K562 (cell line): ENCODE measurements around the gene DDR1. TPM values are rescaled to one million over a fixed set of nuclear protein-coding genes. Genes with fewer than 3 reads are reported as not detected.
A peak's percentile ranks its signal among the peaks of the same experiment; 100 is the strongest.

Experiments
- ATAC-seq: fragments of 200-7000 bp; cut with Tn5 transposase; 3 replicates; pipeline ENCODE4 v1.9.1; 2020; ENCODE audit warnings: moderate library complexity
- BruUV-seq: library from RNA; stranded (reverse); fragments of 400-500 nt; replicated peaks from 2 replicates; lab custom pipeline; 2021; lab: Mats Ljungman, UMichigan
- CTCF ChIA-PET: fragments of 300-600 bp; formaldehyde crosslinking; extraction: SDS; loops from one replicate; lab custom pipeline; 2021; ENCODE audit warnings: low intra/inter-chr PET ratio; lab: Yijun Ruan, JAX
- POLR2A ChIA-PET: fragments of 300-600, 350-650 bp; sonication (Branson Sonifier 250); formaldehyde crosslinking; extraction: SDS; loops from one replicate; lab custom pipeline; 2021; ENCODE audit warnings: antibody characterized with exemption, inconsistent platforms; lab: Yijun Ruan, JAX
- DNase-seq, 4 experiments: peaks; one replicate each; pipeline versions ENCODE4 v3.0.0 to v3.0.0-alpha.2; 2011 to 2018; ENCODE audit warnings: low spot score in 3 of 4, mixed read lengths in 3 of 4; ENCODE audit errors: extremely low read depth in 1 of 4
- FAIRE-seq: peaks from 2 replicates; lab custom pipeline; 2011; peaks lifted over from hg19 to GRCh38; lab: Jason Lieb, UNC
- H2AFZ ChIP-seq: 2 replicates; pipeline ENCODE4 v1.6.0; 2011; ENCODE audit warnings: low read depth, low read length, control low read depth, inconsistent platforms
- H3K27ac ChIP-seq: fragments of 200-600 bp; 3 replicates; pipeline ENCODE4 v1.8.0; 2011; ENCODE audit warnings: low read depth, mild to moderate bottlenecking, control low read depth, inconsistent platforms, low read length, moderate library complexity, mixed read lengths; ENCODE audit errors: extremely low read depth
- H3K27me3 ChIP-seq, 2 experiments: fragments of 300-600 bp in 1 of 2; 2 replicates in 1 of 2; 3 replicates in 1 of 2; pipeline versions ENCODE4 v1.6.0 to v1.8.0; 2011; ENCODE audit warnings: inconsistent platforms in 2 of 2, low read length in 2 of 2, mild to moderate bottlenecking in 1 of 2, mixed read lengths in 1 of 2, moderate library complexity in 1 of 2; ENCODE audit not compliant: control insufficient read depth in 2 of 2, insufficient read depth in 2 of 2
- H3K36me3 ChIP-seq: fragments of 300-600 bp; 3 replicates; pipeline ENCODE4 v1.8.0; 2011; ENCODE audit warnings: mild to moderate bottlenecking, low read length, inconsistent platforms; ENCODE audit not compliant: control insufficient read depth, insufficient read depth
- H3K4me1 ChIP-seq, 2 experiments: fragments of 200-600 bp in 1 of 2; replicated peaks in 1 of 2; 2 replicates in 1 of 2; 3 replicates in 1 of 2; pipeline versions ENCODE4 v1.5.1 to v1.8.0; 2011; ENCODE audit warnings: inconsistent platforms in 2 of 2, low read length in 2 of 2, mild to moderate bottlenecking in 1 of 2, mixed read lengths in 1 of 2, moderate library complexity in 1 of 2; ENCODE audit not compliant: control insufficient read depth in 2 of 2, insufficient read depth in 2 of 2
- H3K4me2 ChIP-seq: 2 replicates; pipeline ENCODE4 v1.6.1; 2011; ENCODE audit warnings: low read length, control low read depth, inconsistent platforms, mixed read lengths; ENCODE audit not compliant: insufficient read depth
- H3K4me3 ChIP-seq: fragments of 200-600 bp; sonication (generic), shearing (Covaris generic); 2 replicates; pipeline ENCODE4 v1.5.1; 2016; ENCODE audit warnings: control low read depth, inconsistent platforms
- H3K79me2 ChIP-seq: fragments of 200-600 bp; 3 replicates; pipeline ENCODE4 v1.8.0; 2011; ENCODE audit warnings: low read length, inconsistent platforms; ENCODE audit not compliant: control insufficient read depth, insufficient read depth
- H3K9ac ChIP-seq, 2 experiments: 2 replicates each; pipeline versions ENCODE4 v1.6.0 to v1.6.1; 2011; ENCODE audit warnings: low read depth in 2 of 2, low read length in 2 of 2, control low read depth in 1 of 2, inconsistent platforms in 1 of 2, mild to moderate bottlenecking in 1 of 2, mixed read lengths in 1 of 2; ENCODE audit not compliant: insufficient read depth in 1 of 2
- H3K9me1 ChIP-seq: one replicate; pipeline ENCODE4 v1.6.0; 2011; ENCODE audit warnings: inconsistent platforms, mild to moderate bottlenecking, low read length, moderate library complexity; ENCODE audit not compliant: control insufficient read depth, insufficient read depth
- H3K9me3 ChIP-seq: replicated peaks from 2 replicates; pipeline ENCODE4 v1.5.1; 2011; ENCODE audit warnings: low read depth, low read length, inconsistent platforms; ENCODE audit not compliant: control insufficient read depth, insufficient read depth
- H4K20me1 ChIP-seq: replicated peaks from 2 replicates; pipeline ENCODE4 v1.6.1; 2011; ENCODE audit warnings: low read length, inconsistent platforms, mixed read lengths; ENCODE audit not compliant: control insufficient read depth, insufficient read depth
- CBFA2T3 ChIP-seq: fragments of 450-650 bp; IDR thresholded peaks from 2 replicates; pipeline ENCODE4 v1.6.1; 2017
- USF1 ChIP-seq: sonication (generic); formaldehyde crosslinking; IDR thresholded peaks from 2 replicates; pipeline ENCODE4 v1.9.0; 2022; ENCODE audit warnings: mild to moderate bottlenecking, missing genetic modification reagents
- WGBS: fragments of 100-300 bp; shearing (Covaris generic); methylation state at CpG from one replicate; pipeline ENCODE4 v1.1.6; 2016; ENCODE audit warnings: low coverage, mixed read lengths; ENCODE audit not compliant: insufficient coverage; ENCODE audit errors: missing lambda C conversion rate; 5-methylcytosine and 5-hydroxymethylcytosine counted together
- in situ Hi-C: fragments of 300-500 bp; cut with MboI; formaldehyde crosslinking; loops from 4 replicates; pipeline ENCODE4 v1.15.0; 2018; ENCODE audit warnings: inconsistent platforms, mixed read lengths
- intact Hi-C: fragments of 100-400 bp; cut with micrococcal nuclease; formaldehyde crosslinking; loops from 2 replicates; pipeline ENCODE4 v1.14.2; 2022
- polyA plus RNA-seq, 8 experiments: library from polyadenylated mRNA; depleted of rRNA in 4 of 8; stranded (reverse) in 5 of 8; unstranded in 3 of 8; fragments of >200 nt; fragmentation: Nextera tagmentation in 2 of 8; fragmentation: Illumina TruSeq in 1 of 8; extraction: Ambion mirVana in 2 of 8; extraction: Trizol in 1 of 8; gene quantifications; 2 replicates each; pipeline versions ENCODE4 v1.2.1 to v1.2.3, GENCODE V29; 2011 to 2014; ENCODE audit warnings: inconsistent platforms in 1 of 8, missing spikeins in 1 of 8
- total RNA-seq, 7 experiments: library from RNA; depleted of rRNA in 6 of 7; stranded (reverse); fragments of >200 nt in 6 of 7; fragmentation: Illumina TruSeq in 2 of 7; extraction: Trizol in 2 of 7; gene quantifications; 2 replicates each; pipeline versions ENCODE4 v1.2.1 to v1.2.3, GENCODE V29; 2011 to 2021; ENCODE audit warnings: low replicate concordance in 1 of 7

DDR1 gene
- total and polyA plus RNA-seq, 9 of the 15 experiments (the other 6 are each of a cell fraction or from before 2014, with no cell fraction given), result 1.4 to 44.6 (median 12.2) TPM

DNA sequence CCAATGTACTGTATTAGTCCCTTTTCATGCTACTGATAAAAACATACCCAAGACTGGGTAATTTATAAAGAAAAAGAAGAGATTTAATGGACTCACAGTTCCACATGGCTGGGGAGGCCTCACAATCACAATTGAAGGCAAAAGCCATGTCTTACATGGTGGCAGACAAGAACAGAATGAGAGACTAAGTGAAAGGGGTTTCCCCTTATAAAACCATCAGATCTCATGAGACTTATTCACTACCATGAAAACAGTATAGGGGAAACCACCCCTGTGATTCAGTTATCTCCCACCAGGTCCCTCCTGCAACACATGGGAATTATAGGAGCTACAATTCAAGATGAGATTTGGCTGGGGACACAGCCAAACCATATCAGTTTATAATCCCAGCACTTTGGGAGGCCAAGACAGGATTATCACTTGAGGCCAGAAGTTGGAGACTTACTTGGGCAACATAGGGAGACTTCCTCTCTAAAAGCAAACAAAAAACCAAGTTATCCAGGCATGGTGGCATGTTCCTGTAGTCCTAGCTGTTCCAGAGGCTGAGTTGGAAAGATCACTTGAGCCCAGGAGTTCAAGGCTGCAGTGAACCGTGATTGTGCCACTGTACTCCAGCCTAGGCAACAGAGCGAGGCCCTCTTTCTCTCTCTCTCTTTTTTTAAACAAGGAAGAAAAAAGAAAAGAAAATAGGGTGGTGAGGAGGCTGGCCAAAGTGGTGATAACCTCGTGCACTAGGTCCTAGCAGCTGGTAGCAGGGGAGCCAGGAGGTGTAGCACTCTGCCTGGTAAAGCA is 22.9 kb upstream of the DDR1 start:
- in situ Hi-C loops, result no loop called here

More for the DNA sequence above, 22.9 kb upstream of the DDR1 start:
- BruUV-seq, result no TSS peak
- H3K4me3 ChIP-seq, result no peak overlapping the region
- no peak; the same call in 1 of the 3 replicates for ATAC-seq
- no peaks in the 10 kb centered on the region for H3K79me2 ChIP-seq
- 14% methylated on average over 2 of the region's 3 CpGs for WGBS
- ChIA-PET CTCF (no interaction called here), POLR2A (interaction anchor here (0.6 to 1.6 kb wide), 4 partner anchors 14 to 85 kb away, joined by 3 to 9 read pairs (median 6); no protein-coding TSS in a partner anchor)
- no peaks in the 10 kb centered on the region for H3K36me3 ChIP-seq
- no peak overlapping the region for H3K9ac ChIP-seq
- FAIRE-seq, result no peak
- H3K27me3 ChIP-seq, result no peaks in the 10 kb centered on the region
- H3K9me3 ChIP-seq, result peaks cover 8% of the 10 kb centered on the region
- TF ChIP-seq CBFA2T3 (peak; percentile 32), USF1 (CRISPR knock-in tag) (no peak)
- TF ChIP-seq, all 486 proteins: peak for 1
- no peak overlapping the region for H3K4me2 ChIP-seq
- no peak for DNase-seq
- H4K20me1 ChIP-seq, result no peaks in the 10 kb centered on the region
- no peaks in the 10 kb centered on the region; a peak in 1 of 5 replicates for H3K4me1 ChIP-seq
- intact Hi-C loops, result no loop called here
- H3K27ac ChIP-seq, result no peak overlapping the region
- peak overlapping the region; percentile 51 for H2AFZ ChIP-seq
- no peaks in the 10 kb centered on the region for H3K9me1 ChIP-seq
